22Rv1 (cell line): ENCODE measurements around the gene RAI1.

Experiments
- ZFX ChIP-seq: fragments of 450-650 bp; IDR thresholded peaks from 2 replicates; pipeline ENCODE4 v1.6.1; 2017; ENCODE audit warnings: antibody characterized with exemption, borderline replicate concordance
- TF ChIP-seq, protein P1 (sequence below): fragments of 450-650 bp; IDR thresholded peaks from 2 replicates; pipeline ENCODE4 v1.5.1; 2017; ENCODE audit warnings: mild to moderate bottlenecking

DNA sequence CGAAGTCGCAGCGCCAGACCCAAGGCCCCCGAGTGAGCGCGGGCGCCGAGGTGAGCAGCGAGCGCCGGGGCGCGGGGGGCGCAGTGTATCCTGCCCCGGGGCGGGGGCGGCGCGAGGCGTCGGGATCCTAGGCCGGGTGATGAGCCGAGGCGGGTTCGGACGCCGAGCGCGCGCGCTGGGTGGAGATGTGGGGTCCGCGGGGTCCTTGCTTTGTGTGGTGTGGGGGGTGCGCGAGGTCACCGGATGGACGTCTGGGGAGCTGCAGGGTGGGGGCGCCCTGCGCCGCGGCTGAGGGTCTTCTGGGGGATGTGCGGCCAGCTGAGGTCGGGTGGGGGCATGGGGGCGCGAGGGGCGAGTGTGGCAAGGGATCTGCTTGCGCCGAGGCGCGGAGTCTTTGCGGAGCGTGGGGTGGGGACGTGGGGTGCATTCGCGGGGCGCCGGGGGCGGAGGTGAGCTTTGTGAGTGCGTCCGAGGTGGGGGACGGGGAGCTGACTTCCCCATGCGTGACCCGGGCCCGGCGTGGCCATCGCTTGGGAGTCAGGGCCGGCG lies 560 bp downstream of the RAI1 start:
- TF ChIP-seq, protein P1, sequence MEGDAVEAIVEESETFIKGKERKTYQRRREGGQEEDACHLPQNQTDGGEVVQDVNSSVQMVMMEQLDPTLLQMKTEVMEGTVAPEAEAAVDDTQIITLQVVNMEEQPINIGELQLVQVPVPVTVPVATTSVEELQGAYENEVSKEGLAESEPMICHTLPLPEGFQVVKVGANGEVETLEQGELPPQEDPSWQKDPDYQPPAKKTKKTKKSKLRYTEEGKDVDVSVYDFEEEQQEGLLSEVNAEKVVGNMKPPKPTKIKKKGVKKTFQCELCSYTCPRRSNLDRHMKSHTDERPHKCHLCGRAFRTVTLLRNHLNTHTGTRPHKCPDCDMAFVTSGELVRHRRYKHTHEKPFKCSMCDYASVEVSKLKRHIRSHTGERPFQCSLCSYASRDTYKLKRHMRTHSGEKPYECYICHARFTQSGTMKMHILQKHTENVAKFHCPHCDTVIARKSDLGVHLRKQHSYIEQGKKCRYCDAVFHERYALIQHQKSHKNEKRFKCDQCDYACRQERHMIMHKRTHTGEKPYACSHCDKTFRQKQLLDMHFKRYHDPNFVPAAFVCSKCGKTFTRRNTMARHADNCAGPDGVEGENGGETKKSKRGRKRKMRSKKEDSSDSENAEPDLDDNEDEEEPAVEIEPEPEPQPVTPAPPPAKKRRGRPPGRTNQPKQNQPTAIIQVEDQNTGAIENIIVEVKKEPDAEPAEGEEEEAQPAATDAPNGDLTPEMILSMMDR: no peak
- no peak for TF ChIP-seq ZFX
